ENCODE measurements around the gene DCLK3.

Gene DCLK3

GRCh38 chr3:36734742-36735141 is 29.6 kb downstream of the DCLK3 start:
- no peak for TF ChIP-seq CTCF (conservative IDR thresholded peaks at IDR 0.05; ENCODE audit: low read depth, low read length)
- peak; percentile 3 for DNase-seq (ENCODE audit: low read depth)
- H3K4me3 ChIP-seq (ENCODE audit: low read depth, low read length) = no peak overlapping the region

DNA sequence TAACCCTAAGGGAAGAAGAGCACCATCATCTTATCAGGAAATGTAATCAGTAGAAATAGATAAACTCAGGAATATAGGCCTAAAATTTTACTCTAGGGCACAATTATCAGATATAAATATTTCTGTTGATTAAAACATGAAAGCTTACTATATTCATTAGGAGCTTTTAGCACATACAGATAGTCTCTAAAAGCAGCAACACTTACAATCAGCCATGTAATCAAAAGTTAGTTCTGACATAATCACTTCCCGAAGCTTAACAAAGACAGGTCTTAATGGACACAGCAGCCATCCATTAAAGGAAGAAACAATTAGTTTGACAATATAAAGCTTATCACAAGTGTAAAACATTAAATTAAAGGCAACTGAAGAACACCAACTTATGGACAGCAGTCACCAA is 30.6 kb downstream of the DCLK3 start:
- no peak for TF ChIP-seq CTCF (conservative IDR thresholded peaks at IDR 0.05; ENCODE audit: low read depth, low read length)
- no peak for DNase-seq (ENCODE audit: low read depth)
- no peak overlapping the region for H3K4me3 ChIP-seq (ENCODE audit: low read depth, low read length)

- H3K4me3 ChIP-seq (ENCODE audit: low read depth, low read length) = no peak overlapping the region
- peak; percentile 3 for DNase-seq (ENCODE audit: low read depth)
- no peak for TF ChIP-seq CTCF (conservative IDR thresholded peaks at IDR 0.05; ENCODE audit: low read depth, low read length)
Measured at GRCh38 chr3:36733162-36733696, 31.1 kb downstream of the DCLK3 start.

- no peak for DNase-seq (ENCODE audit: low read depth)
- H3K4me3 ChIP-seq (ENCODE audit: low read depth, low read length) = no peak overlapping the region
- no peak for TF ChIP-seq CTCF (conservative IDR thresholded peaks at IDR 0.05; ENCODE audit: low read depth, low read length)
Measured at GRCh38 chr3:36730966-36731365, 33.4 kb downstream of the DCLK3 start.

DNA sequence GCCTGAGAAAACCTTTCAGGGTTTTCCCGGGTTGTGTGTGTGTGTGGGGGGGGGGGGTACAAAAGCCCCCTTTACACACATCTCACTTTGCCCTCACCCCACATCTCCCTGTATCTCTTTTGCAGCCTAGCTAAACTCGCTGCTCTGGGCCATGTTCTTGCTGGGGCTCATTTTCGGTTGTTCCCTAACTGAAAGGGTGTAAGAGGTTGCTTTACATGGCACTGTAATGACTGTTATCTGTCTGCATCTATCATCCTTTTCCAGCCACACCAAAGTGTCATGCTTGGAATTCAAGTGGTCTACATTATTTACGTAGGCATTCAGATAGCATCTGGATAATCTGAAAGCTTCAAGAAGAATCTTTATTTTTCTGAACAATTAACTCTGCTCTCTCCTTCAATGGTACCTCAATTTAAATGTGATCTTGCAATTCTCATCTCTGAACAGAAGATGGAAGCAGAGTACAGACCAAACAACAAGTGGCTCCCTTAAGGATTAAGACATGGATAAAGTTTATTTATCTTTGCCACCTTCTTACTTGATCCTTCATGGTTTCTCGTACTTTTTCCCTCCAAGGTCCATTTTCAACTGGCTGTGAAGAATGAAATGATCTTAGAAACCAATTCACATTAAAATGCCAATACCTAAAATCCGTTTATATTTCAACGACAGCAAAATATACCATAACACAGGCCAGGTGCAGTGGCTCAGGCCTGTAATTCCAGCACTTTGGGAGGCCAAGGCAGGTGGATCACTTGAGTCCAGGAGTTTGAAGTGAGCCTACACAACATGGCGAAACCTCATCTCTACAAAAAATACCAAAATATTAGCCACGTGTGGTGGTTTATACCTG is 34.9 kb downstream of the DCLK3 start:
- TF ChIP-seq CTCF (conservative IDR thresholded peaks at IDR 0.05; ENCODE audit: low read depth, low read length) = peak; percentile 71
- DNase-seq (ENCODE audit: low read depth) = peak; percentile 84
- no peak overlapping the region for H3K4me3 ChIP-seq (ENCODE audit: low read depth, low read length)

- no peak overlapping the region for H3K4me3 ChIP-seq (ENCODE audit: low read depth, low read length)
- TF ChIP-seq CTCF (conservative IDR thresholded peaks at IDR 0.05; ENCODE audit: low read depth, low read length) = peak; percentile 27
- peak; percentile 38 for DNase-seq (ENCODE audit: low read depth)
Measured at GRCh38 chr3:36714343-36715086, 49.8 kb downstream of the DCLK3 start.
